CD4-positive, alpha-beta T cell treated with Interleukin-4 for 4 hours (primary cell): ENCODE data around the gene BANF2.

ENCODE experiments used
- DNase-seq: peaks from one replicate; pipeline ENCODE4 v3.0.0-alpha.2; 2020

Gene BANF2

DNA sequence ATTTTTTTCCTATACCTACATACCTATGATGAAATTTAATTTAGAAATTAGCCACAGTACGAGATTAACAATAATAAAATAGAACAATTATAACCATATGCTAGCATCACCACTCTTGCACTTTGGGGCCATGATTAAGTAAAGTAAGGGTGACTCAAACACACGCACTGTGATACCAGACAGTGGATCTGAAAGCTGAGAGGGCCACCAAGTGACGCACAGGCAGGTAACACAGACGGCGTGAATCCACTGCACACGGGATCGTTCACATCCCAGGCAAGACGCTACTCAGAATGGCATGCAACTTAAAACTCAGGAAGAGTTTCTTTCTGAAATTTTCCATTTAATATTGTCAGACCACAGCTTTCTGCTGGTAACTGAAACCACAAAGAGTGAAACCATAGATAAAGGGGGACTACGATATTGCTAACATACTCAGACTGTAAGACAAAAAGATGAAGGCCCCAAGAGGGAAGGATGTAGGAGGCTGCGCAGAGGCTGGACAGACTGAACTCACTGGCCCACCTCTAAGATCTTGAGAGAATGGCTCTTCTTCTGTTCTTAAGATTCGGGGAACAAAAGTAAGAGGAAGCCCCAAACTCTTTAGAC is 35.6 kb upstream of the BANF2 start:
- peak; percentile 12 for DNase-seq

DNA sequence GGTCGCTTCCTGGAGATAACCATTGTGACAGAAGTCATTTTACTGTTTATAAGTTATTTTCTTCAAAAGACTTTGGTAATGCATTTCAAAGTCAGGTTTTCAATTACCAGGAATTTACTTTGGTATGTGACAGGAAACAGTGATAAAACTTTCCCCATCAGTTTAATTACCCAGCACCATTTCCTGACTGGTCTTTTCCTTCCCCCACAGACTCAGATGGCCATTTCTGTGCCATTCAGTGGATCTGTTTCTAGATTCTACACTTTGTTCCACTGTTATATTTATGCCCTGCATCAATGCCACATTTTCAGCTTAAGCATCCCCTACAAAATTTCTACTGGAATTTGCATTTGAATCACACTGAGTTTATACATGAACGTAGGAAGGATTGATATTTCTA is 34.0 kb upstream of the BANF2 start:
- DNase-seq, result peak; percentile 13

DNA sequence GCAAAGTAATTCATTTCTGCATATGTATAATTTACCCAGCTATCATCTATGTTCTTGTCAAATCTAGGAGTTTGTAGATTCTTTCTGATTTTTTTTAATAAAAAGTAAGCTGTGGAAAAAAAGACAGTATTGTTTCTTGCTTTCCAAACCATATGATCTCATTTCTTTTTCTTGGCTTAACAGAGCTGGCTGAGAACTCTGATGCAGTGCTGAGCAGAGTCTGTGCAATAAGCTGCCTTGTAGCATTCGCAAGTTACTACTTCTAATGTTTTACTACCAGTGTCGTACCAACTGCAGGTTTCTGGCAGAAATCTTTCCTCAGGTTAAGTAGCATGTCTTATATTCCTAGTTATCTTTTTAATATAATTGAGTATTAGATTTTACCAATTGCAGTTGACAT is 33.3 kb upstream of the BANF2 start:
- no peak for DNase-seq

DNA sequence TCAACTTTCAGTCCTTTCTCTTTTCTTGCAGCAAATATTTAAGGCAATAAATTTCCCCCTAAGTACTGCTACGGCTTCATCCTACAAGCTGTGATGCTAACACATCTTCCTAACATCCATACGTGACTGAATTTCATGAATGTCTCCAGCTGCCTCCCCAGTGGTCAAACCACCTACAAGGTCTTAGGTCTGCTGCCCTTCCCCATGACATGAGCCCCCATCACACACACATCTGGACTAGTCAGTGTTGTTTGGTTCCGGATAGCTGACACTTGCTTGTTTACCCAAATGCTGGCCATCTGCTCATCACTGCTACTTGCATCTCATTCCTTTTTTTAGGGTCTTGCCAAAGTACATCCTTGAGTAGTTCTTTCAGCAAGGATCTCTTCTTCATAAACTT is 32.3 kb upstream of the BANF2 start:
- DNase-seq, result no peak

DNA sequence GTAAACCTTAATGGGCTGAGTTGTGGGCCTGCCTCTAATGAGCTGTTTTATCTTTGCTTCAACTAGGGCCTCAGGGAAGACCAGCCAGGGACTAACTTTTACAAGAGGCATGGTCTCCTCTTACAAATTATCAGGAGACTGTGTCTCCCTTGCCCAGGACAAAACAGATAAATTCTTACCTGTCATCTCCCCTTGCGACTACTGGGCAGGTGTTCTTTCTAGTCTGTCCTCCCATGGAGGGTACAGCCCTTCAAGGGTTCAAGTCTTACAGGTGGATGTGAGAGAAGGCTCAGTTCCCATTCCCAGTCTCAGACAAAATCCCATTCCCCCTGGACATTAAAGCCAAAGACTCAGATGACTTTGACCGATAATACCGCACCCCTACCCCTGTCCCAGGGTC is 31.3 kb upstream of the BANF2 start:
- DNase-seq, result no peak

DNA sequence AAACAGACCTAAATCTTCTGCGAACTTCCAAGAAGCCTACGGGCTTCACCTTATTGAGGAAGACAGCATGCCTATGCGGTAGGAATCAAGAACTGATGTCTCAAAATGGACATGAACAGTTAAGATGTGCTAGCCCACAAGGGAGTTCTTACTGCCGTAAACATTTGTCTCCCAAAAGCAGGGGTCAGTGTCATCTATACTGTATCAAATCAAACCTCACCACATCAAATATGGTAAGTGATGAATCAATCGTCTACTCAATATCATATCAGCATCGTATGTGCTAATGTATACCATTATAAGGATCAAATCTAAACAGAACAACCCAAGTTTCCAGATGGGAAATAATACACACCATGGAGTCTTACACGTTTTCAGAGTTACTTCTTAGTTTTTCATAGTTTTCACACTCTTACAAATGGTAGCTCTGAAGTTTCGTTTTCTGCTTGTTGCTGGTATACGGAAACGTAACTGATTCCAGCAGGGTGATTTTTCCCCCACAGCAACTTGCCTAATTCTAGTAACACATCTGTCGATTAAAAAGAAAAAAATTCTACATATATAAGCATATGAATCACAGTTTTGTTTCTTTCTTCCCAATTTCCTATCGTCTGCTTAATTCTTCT is 30.3 kb upstream of the BANF2 start:
- no peak for DNase-seq

DNA sequence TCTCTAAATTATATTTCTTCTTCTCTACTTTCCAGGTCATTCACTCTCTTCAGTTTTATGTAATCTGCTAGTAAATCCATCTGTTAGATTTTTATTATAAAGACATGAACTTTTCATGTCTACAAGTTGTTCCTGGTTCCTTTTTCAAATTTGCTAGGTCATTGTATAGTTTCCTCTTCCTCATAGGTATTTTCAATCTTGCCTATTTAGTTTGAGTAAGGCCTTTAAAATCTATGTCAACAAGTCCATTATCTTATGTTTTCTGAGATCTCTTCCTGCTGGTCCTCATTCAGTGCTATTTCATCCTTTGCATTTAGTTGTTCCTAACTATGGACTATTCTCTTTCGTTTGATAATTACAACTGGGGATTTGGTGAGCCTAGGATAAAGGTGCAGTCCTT is 28.8 kb upstream of the BANF2 start:
- DNase-seq, result no peak

DNA sequence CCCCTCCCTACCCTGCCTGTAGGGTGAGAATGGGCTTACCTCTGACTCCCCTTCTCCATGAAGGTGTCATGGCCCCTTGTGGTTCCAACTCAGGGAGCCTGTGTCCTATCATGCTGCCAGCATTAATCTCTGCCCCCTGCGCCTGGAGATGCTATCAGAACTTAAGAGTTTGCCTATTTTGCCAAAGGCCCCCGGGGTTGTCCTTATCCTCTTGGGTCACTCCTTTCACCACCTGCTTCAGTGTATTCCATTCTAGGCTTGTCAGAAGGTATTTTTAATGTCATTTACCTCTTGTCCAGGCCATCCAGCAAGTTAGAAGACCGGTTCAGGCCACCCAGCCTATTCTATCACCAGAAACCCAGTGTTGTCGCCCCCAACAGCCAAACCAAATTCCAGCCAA is 28.2 kb upstream of the BANF2 start:
- DNase-seq, result no peak

DNA sequence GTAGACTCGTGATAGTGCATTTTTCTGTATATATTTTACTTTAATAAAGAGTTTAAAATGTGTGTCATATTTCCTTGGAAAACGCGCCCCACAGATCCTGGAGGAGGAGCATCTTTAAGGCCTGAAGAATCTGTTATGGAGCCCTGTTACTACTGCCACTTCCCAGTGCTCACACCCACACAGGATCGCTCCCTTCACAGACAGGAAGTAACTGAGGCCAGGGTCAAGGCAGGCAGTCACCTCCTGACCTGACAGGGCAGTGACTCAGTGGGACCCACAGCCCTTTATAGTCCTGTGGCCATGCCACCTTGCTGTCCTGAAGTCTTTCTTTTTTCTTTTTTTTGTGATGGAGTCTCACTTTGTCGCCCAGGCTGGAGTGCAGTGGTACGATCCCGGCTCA is 26.7 kb upstream of the BANF2 start:
- DNase-seq, result no peak

DNA sequence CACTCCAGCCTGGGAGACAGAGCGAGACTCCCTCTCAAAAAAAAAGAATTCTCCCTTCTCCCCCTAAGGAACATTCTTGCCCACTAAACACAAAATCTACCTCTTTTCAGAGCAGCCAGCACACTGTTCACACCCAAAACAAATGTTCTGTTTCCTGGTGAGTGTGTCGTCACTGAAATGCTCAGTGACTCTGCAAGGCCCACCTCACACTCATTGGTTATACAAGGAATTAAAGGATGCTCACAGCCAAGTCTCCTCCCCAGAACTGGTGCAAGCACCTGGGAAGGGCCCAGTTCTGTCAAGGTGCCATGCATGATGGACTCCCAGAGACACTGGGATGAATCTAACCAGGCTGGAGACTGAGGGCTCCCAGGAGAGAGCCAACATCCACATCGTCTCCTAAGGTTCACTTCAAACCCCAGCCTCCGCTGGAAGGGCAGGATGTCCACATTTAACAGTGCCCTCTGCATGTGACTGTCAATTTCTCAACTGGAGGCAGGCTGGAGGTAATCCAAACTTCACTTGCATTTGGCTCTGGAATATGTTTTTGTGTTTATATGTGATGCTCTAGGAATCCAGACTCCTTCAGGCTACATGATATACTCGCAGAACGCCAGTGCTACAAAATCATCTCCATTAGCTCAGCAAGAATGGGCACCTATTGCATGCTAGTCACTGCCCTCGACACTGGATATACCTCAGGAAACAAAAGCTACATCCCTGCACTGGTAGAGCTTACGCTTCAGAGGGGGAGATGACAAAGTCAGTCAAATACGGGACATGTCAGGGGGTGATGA is 24.8 kb upstream of the BANF2 start:
- DNase-seq, result no peak

DNA sequence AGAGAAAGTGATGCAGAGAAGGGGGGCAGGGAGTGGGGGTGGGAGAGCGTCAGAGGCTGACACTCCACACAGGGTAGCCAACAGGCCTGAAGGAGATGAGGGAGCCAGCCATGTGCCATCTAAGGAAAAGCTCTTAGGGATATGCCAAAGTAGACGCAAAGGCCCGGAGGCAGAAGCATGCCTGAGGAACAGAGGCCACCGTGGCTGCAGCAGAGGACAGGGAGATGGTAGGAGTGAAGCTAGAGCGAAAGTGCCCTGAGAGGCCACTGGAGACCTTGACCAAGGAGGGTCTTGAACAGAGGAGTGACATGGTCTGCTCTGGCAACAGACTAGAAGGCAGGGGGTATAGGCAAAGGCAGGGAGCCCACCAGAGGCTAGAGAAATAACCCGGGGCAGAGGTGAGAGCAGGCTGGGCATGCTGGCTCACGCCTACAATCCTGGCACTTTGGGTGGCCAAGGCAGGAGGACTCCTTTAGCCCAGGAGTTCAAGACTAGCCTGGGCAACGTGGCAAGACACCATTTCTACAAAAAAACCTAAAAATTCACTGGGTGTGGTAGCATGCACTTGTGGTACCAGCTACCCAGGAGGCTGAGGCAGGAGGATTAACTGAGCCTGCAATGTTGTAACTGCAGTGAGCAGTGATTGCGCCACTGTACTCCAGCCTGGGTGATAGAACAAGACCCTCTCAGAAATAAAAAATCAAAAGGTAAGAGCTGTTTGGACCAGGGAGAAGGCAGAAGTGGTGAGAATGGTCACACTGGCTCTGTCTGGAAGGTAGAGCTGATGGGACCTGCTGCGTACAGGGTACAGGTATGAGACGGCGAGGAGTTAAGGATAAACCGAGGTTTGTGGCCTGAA is 24.0 kb upstream of the BANF2 start:
- DNase-seq, result no peak

DNA sequence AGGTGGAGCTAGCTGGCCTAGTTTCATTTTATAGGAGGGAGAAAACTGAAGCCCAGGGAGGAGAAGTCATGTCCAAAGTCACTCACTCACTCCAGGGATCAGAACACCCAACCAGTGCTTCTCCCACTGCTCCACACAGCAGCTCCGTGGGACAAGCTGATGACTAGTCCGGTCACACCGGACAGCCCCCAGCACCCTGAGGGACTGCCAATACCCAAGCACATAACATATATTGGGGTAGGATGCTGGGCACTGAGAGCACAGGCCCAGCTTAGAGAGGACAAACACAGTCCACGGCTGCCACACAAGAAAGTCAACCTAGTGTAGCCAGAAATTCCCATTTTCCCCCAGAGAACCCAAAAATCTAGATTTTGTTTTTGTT is 23.4 kb upstream of the BANF2 start:
- no peak for DNase-seq

DNA sequence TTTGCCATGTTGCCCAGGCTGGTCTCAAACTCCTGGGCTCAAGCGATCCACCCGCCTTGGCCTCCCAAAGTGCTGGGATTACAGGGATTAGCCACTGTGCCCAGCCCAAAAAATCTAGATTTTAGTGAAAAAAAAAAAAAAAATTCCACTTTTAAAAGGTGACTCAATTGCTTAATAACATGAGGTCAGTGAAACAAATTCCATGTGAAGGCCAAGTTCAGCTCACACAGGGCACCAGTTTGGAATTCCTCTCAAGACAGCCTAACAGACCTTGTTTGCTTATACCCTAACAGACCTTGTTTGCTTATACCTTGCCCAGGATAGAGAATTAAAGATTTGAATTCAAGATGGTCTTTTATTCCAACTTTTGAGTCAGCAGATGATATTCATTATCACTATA is 22.8 kb upstream of the BANF2 start:
- no peak for DNase-seq

DNA sequence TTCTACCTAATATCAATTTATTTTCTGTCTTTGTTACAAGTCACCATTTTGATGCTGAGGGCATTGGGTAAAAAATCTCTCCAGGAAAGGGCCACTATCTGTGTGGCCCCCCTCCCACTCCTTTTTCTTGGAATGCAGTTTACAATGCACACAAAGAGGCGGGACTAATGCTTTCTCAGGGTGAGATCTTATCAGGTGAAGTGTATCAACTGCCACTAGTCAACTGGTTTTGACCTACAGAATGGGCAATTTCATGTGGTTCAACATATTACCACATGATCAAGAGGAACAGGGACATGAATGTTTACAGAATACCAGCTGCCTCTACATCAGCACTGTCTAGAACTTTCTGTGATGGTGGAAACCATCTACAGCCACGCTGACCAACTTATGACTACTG is 21.5 kb upstream of the BANF2 start:
- no peak for DNase-seq

DNA sequence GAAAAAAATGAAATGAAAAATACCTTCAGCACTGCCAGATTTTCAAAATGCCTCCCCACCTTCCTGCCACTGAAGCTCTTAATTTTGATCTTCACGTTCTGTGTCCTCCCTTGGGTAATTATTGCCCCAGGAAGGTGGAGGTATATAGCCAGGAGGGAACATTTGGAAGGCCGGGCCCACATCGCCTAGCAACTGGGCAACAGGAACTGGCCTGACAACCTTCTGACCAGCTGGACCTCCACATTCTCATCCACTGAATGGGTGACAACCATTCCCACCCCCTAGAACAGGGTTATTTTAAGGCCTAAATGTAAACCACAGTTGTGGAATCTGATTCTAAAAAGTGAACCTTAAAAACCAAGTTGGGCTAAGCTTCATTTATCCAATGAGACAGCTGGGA is 20.9 kb upstream of the BANF2 start:
- no peak for DNase-seq

DNA sequence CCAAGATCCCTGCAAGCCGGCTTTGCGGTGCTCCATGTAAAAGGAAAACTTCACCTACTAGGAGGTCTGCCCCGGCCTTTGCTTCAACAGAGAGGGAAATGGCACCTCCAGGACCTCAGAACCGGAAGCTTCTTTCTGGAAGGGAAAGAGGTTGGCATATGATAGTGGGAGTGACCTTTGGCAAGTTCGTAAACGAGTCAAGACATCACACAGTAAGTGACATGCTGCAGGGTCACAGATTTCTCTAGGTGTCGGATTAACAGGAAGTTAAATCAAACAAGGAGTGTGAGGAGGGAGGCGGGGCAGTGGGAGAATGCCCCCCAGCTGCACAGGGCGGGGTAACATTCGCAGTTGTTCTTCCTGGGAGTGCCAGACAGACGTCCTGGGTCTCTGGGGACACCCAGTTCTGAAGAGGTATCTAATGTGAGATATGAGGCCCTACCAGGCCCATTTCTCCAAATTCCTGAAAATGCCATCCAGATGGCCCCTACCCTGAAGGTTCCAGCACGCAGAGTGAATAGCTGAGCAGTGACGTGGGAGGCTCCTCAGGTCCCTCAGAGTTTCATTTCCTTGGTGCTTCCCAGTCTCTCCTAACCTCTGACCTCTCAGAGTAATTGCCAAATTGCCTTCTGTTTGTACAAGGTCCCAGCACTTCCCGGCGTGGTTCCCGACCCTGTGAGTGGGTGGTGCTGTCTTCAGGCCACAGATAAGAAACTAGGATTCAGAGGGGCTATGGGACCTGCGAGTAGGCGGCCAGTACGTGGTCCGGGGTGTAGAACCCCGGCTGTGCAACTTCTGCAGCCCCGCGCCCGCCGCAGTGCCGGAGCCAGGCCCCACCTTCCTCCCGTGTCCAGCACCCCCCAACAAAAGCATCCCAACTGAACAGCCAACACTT is 19.6 kb upstream of the BANF2 start:
- no peak for DNase-seq

DNA sequence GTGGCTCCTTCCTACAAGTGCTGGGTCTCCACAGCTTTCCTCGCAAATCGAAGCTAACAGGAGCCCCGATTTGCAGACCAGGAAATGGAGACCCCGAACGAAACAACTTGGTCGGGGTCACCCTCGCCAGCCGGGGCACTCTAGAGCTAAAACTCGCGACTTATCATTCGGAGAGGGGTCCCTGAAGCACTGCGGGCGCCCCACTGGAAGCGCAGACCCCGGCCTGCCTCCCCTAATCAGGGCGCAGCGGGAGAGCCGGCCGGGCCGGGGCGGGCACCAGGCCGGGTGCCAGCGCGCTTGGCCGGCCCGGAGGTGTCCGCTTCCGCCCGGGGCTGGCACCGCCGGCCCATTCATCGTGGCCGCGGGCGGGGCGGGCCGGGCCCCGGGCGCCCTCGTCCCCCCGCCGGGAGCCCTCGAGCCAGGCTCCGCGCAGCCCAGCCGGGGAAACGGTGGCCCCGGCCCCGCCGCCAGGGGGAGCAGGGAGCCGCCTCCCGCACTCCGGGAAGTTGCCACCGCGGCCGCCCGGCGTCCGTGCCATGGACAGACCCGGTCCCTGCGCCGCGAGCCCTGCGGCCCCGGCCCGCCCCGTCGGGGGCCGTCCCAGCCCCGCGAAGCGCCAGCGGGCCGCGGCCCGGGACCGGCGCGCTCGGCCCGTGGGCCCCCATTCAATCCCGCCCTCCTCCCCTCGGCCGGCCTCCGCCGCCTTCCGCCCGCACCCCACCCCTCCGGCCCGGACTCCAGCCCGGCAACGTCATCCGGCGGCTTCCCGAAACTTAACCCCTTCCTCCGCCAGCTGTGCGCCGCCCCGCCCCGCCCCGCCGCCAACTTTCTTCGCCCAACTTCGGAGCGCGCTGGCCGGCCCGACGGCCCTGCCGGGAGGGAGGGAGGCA is 18.7 kb upstream of the BANF2 start:
- DNase-seq, result peak; percentile 65

DNA sequence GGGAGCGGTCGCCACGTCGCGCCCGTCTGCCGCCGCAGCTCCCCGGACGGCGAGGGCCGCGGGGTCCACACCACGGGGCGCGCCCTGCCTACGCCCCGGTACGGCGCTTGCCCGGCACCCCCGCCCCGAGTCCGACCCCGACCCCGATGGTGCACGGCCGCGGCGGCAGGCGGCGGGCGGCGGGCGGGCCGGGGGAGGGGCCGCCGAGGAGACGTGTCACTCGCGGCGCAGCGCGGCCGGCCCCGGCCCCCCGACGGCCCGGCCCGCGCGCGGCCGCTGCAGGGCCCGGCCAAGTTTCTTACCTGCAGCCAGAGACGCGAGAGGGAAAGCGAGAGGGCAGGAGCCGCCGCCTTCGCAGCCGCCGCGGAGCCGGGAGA is 18.1 kb upstream of the BANF2 start:
- DNase-seq, result no peak

DNA sequence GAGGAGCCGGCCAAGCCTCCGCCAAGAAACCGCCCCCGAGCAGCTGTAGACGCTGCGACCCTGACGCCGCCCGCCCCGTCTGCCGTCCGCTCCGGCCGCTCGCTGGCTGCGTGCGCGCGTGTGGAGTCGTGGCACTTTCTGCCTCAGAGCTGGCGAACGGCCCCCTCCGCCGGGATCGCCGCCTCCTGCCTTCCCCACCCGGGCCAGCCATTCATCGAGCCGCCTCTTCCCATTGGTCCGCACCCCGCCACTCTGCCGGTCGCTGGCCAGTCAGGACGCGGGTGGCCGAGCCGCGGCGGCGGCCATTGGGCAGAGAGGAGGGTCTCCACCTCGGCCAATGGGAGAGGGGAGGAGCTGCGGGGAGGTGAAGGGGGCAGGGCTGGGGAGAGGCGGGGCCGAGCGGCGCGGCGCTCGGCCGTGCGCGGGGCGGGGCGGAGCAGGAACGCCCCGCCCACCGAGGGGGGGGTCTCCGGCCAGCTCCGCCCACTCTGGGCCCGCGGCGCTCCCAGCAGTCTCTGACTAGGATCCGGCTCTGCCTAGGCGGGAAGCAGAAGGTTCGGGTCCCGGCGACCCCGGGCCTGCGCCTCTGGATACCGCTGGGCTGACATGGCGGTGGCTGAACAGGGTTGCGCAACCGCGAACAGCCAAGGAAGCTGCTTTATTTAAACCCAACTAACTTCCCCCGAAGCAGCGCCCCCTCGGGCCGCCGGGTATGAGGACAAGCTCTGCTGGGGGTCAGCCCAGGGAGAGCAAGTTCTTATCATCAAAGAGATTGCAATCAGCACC is 17.5 kb upstream of the BANF2 start, which contains the start of gene RRBP1:
Gene RRBP1, minus strand, starts transcription at position 140 of the 786 bp plus-strand sequence. CDS start 21,735 bp downstream, outside the sequence.
- DNase-seq, result peak; percentile 98

DNA sequence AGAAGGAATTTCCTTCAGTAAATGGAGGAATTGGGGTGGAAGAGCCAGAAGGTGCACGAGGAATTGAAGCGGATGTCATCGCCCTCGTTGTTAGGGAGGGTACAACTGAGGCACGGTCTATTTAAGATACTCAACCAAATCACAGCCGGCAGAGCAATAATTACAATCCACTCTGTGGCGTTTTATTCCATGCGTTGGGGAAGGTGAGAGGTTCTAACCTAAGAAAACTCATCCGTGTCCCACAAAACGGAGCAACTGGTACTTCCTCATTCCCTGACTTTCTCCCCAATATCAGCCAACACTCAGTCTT is 16.9 kb upstream of the BANF2 start:
- DNase-seq, result no peak
